Measurements from ENCODE around the gene KRT79. TPM values are rescaled to one million over a fixed set of nuclear protein-coding genes. Genes with fewer than 3 reads are reported as not detected.
"Not testable (repeated sequence)": the region's sequence is repeated elsewhere in the genome, so short reads cannot be mapped to it uniquely, and the experiment has no call there.

Gene KRT79
- total RNA-seq, 1 experiment from 2014 or later = not detected

DNA sequence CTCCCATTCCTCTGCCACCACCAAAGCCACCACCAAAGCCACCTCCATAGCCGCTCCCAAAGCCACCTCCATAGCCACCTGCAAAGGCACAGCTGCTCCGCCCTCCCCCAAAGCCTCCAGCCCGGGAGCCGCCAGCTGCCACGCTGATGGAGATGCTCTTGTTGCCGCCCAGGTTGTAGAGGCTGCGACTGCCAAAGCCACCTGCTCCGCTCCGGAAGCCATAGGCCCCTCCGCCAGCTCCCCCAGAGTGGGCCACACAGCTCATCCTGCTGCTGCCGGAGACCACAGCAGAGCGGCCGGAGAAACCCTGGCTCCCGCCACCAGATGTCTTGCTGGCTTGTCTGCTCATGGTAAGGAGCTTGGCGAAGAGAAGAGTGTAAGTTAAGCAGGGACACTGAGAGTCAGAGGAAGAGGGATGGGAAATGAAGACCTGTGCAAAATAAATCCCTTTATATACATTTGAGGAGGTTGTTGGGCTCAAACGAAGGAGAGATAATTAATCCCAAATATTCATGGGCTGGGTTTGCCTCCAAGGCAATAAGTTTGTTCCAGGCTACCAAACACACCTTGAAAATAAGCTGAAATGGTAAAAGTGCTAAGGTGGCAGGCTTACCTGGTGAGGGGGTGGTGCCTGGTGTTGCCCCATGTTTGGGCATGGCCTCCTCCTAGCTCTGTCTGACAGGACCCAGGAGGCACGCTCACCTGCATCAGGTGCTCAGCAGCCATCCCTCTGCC is 38.2 kb downstream of the KRT79 start, which contains the start of gene KRT3:
Gene KRT3, minus strand, starts transcription at position 424 of the 735 bp plus-strand sequence. Its CDS starts 75 bp downstream, at position 349.
- no TSS peak for BruUV-seq (replicated peaks)
- Histone ChIP-seq H3K27ac (ENCODE audit: low read length) (no peak within 1 kb of the TSS), H3K4me3 (ENCODE audit: low read depth in 2 of 2, low read length in 2 of 2) (no peak within 1 kb of the TSS), H3K9me3 (ENCODE audit: control insufficient read depth, insufficient read depth, low read depth, low read length) (no peaks in the 10 kb centered on the region), H3K36me3 (ENCODE audit: control insufficient read depth, insufficient read depth, low read length) (no peaks in the 10 kb centered on the region), H3K4me1 (ENCODE audit: control insufficient read depth, insufficient read depth, low read length) (peaks cover 9% of the 10 kb centered on the region; the same call in 1 of the 2 replicates), H3K27me3 (ENCODE audit: control insufficient read depth, insufficient read depth, low read length) (no peaks in the 10 kb centered on the region)
- no peak for DNase-seq (ENCODE audit: low read depth, low spot score)
- TF ChIP-seq POLR2AphosphoS5 (IDR thresholded peaks at IDR 0.05; ENCODE audit: low read depth, low read length) (no peak), REST (IDR thresholded peaks at IDR 0.05; ENCODE audit: insufficient read depth in 1 of 2, low read depth in 2 of 2, low read length in 1 of 2) (no peak), CTCF (IDR thresholded peaks at IDR 0.05) (no peak), TCF7L2 (IDR thresholded peaks at IDR 0.05; ENCODE audit: low read depth, low read length) (no peak), SIN3A (IDR thresholded peaks at IDR 0.05; ENCODE audit: borderline replicate concordance, insufficient read depth, low read depth, low read length) (no peak)
- POLR2A ChIA-PET = no interaction called here
- intact Hi-C loops (cut with micrococcal nuclease; ENCODE audit: unreplicated experiment) = no loop called here
- ATAC-seq = no peak
- in situ Hi-C loops (cut with HindIII; ENCODE audit: low pct_unique_long_range_greater_than_20kb, low sequenced_read_pairs) = no loop called here
- CTCF ChIA-PET = interaction anchor here (0.6 kb wide), 1 partner anchor 1166 kb away, joined by 7 read pairs; no protein-coding TSS in a partner anchor

DNA sequence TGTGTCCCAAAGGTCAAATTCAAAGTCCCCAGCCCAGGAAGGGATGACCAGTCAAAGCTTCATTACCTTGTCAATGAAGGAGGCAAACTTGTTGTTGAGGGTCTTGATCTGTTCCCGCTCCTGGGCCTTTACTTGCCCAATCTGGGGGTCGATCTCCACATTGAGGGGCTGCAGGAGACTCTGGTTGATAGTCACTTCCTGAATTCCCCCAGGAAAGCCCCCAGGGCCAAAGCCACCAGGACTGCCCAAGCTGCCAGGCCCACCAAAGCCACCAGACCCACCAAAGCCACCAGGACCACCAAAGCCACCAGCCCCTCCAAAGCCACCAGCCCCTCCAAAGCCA is 38.8 kb downstream of the KRT79 start:
- H3K27ac ChIP-seq (ENCODE audit: low read length); BruUV-seq (replicated peaks); DNase-seq (ENCODE audit: low read depth, low spot score); H3K27me3 ChIP-seq (ENCODE audit: control insufficient read depth, insufficient read depth, low read length); intact Hi-C loops (cut with micrococcal nuclease; ENCODE audit: unreplicated experiment); ATAC-seq; H3K36me3 ChIP-seq (ENCODE audit: control insufficient read depth, insufficient read depth, low read length); CTCF ChIA-PET; POLR2A ChIA-PET; H3K9me3 ChIP-seq (ENCODE audit: control insufficient read depth, insufficient read depth, low read depth, low read length); H3K4me3 ChIP-seq (ENCODE audit: low read depth in 2 of 2, low read length in 2 of 2); in situ Hi-C loops (cut with HindIII; ENCODE audit: low pct_unique_long_range_greater_than_20kb, low sequenced_read_pairs); H3K4me1 ChIP-seq (ENCODE audit: control insufficient read depth, insufficient read depth, low read length): not testable (repeated sequence)

Data from Panc1 (cell line).